ENCODE results near the gene ZNF552. TPM values are rescaled to one million over a fixed set of nuclear protein-coding genes. Genes with fewer than 3 reads are reported as not detected.
"Not testable (repeated sequence)": the region's sequence is repeated elsewhere in the genome, so short reads cannot be mapped to it uniquely, and the experiment has no call there.

ZNF552 gene
- 1 to 10 TPM; 1.2 to 2.3 (median 1.8) TPM for total RNA-seq

DNA sequence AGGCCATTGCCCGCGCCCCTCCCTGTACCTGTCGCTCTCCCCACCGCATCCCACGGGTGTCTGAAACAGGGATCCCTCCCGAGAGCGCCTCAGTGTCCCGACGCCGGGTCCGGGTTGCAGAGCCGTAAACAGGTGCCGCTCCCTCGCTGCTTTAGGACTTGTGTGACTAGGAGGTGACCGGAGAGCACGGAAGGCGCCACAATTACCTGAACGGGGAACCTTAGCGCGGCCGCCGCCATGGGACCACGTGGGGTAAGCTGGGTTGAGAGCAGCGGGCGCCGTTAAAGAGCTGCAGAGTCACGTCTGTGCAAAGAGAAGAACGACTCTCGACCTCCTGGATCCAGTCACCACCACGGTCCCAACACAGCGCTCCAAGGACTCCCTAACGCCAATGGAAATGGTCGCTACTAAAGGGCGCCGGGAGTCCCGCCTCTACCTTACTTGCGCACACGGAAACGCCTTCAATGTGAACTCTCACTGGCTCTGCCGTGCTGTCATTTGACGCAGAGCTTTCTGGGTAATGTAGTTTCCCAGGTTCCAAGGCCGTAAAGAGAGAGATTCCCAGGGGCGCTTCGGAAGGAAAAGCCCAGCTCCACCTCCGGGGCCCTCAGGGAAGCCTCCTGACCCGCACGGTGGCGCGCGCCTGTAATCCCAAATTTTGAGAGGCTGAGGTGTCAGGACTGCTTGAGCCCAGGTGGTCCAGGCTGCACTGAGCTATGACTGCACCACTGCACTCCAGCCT lies at the start of gene ZNF552:
Gene ZNF552 (minus strand): TSS at position 409 of the 742 bp plus-strand sequence. CDS start 170 bp downstream, at position 239.
- intact Hi-C loops (cut with DNase I; ENCODE audit: low total_unique reads) = loop anchor here (1.0 to 5.0 kb wide), 3 partner anchors 10 to 67 kb away; partner anchors contain the start of genes ZNF586 and ZNF776
- Histone ChIP-seq H3K4me1 (peaks cover 20 to 24% of the 10 kb centered on the region in 2 donors), H3K4me3 (peak within 1 kb of the TSS; percentile 66 to 89 (median 75)), H3K9me3 (no peaks in the 10 kb centered on the region), H3K27me3 (no peaks in the 10 kb centered on the region), H3K27ac (peak within 1 kb of the TSS; percentile 75 to 90 (median 84)), H3K36me3 (peaks cover 0 to 7% of the 10 kb centered on the region in 2 donors)
- DNase-seq = peak; percentile 78 to 87
- no peak for TF ChIP-seq CTCF (IDR thresholded peaks at IDR 0.05 in 4 of 5, conservative IDR thresholded peaks at IDR 0.05 in 1 of 5)
- TF ChIP-seq POLR2A (IDR thresholded peaks at IDR 0.05) = peak; percentile 70 to 80
- ATAC-seq = peak; percentile 96 to 97
- in situ Hi-C loops (cut with MboI; ENCODE audit: low sequenced_read_pairs in 4 of 4) = no loop called here

DNA sequence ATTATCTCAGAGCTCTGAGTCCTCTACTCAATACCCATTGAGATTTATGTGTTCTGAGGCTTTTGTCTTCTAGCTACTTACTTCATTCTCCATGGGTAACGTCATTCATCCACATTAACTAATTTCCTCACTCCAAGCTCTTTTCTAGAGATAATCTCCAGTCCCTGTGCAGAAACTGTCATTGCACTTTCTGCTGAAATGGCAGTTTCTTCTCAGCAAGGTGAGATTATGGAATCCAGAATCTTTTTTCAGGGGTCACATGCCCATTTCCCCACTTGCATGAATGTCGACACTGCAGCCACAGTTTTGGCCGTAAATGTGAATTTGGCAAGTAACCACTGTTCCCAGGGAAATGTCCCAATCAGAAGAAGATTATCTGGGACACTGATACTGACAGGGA lies 47.6 kb upstream of the ZNF552 start:
- H3K9me3 ChIP-seq; in situ Hi-C loops (cut with MboI; ENCODE audit: low sequenced_read_pairs in 4 of 4); intact Hi-C loops (cut with DNase I; ENCODE audit: low total_unique reads); H3K4me3 ChIP-seq; DNase-seq; H3K27ac ChIP-seq; H3K27me3 ChIP-seq; H3K4me1 ChIP-seq; ATAC-seq: not testable (repeated sequence)
- H3K36me3 ChIP-seq = peaks cover 6 to 86% of the 10 kb centered on the region in 2 donors

DNA sequence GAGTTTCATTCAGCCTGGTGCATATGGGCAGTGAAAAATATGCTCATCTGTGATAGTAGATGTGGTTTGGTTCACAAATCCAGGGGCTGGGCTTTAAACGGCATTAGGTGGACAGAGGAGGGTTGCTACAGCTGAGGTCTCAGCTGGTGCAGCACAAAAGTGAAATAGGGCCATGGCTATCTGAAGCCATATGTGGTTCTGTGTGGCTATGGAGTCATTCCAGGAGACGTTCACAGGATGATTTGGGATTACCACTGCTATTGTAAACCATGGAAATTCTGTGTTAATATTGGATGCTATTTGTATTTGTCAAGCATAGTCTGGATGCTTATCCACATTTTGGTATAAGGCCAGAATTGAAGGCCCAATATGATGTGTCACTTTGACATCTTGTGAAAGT lies 39.4 kb upstream of the ZNF552 start:
- H3K36me3 ChIP-seq = peaks cover 0 to 39% of the 10 kb centered on the region in 2 donors
- H3K9me3 ChIP-seq; intact Hi-C loops (cut with DNase I; ENCODE audit: low total_unique reads); in situ Hi-C loops (cut with MboI; ENCODE audit: low sequenced_read_pairs in 4 of 4); H3K27ac ChIP-seq; ATAC-seq; H3K27me3 ChIP-seq; H3K4me3 ChIP-seq; DNase-seq: not testable (repeated sequence)
- peaks cover 5 to 12% of the 10 kb centered on the region in 2 donors for H3K4me1 ChIP-seq

- DNase-seq; H3K27me3 ChIP-seq; H3K27ac ChIP-seq; H3K9me3 ChIP-seq; in situ Hi-C loops (cut with MboI; ENCODE audit: low sequenced_read_pairs in 4 of 4); ATAC-seq; H3K4me3 ChIP-seq; intact Hi-C loops (cut with DNase I; ENCODE audit: low total_unique reads): not testable (repeated sequence)
- Histone ChIP-seq H3K36me3 (peaks cover 0 to 25% of the 10 kb centered on the region in 2 donors), H3K4me1 (peaks cover 5 to 12% of the 10 kb centered on the region in 2 donors)
Observed at GRCh38 chr19:57851812-57852603, 37.3 kb upstream of the ZNF552 start.

GRCh38 chr19:57850553-57851017 lies 35.9 kb upstream of the ZNF552 start:
- TF ChIP-seq POLR2A (IDR thresholded peaks at IDR 0.05) (no peak), CTCF (IDR thresholded peaks at IDR 0.05 in 4 of 5, conservative IDR thresholded peaks at IDR 0.05 in 1 of 5) (no peak)
- no peak for ATAC-seq
- DNase-seq = no peak
- intact Hi-C loops (cut with DNase I; ENCODE audit: low total_unique reads) (no loop called here), in situ Hi-C loops (cut with MboI; ENCODE audit: low sequenced_read_pairs in 4 of 4) (no loop called here)
- peak overlapping the region; percentile 73 to 87 (median 80) for H3K4me3 ChIP-seq
- peak overlapping the region in 3 of 4 donors; percentile 72 to 85 (median 80) for H3K27ac ChIP-seq
- peaks cover 0 to 15% of the 10 kb centered on the region in 2 donors for H3K36me3 ChIP-seq
- H3K27me3 ChIP-seq = no peaks in the 10 kb centered on the region
- H3K4me1 ChIP-seq = peaks cover 5 to 12% of the 10 kb centered on the region in 2 donors
- no peaks in the 10 kb centered on the region for H3K9me3 ChIP-seq

GRCh38 chr19:57849666-57850473 lies 35.2 kb upstream of the ZNF552 start, which contains the start of gene ZNF587:
Gene ZNF587 (plus strand): TSS chr19:57849859. CDS start chr19:57850039, 180 bp downstream.
- in situ Hi-C loops (cut with MboI; ENCODE audit: low sequenced_read_pairs in 4 of 4) = loop anchor here in 1 of 4 donors (25.0 kb wide), 1 partner anchor 113 kb away; the partner anchor contains the start of genes ZNF671 and ZNF776
- Histone ChIP-seq H3K27ac (peak within 1 kb of the TSS; percentile 72 to 85 (median 80)), H3K4me3 (peak within 1 kb of the TSS; percentile 73 to 87 (median 80)), H3K4me1 (peaks cover 5 to 12% of the 10 kb centered on the region in 2 donors)
- DNase-seq (peak; percentile 50 to 65), ATAC-seq (peak; percentile 93 to 99)
- intact Hi-C loops (cut with DNase I; ENCODE audit: low total_unique reads); H3K27me3 ChIP-seq; H3K36me3 ChIP-seq; H3K9me3 ChIP-seq: not testable (repeated sequence)

DNA sequence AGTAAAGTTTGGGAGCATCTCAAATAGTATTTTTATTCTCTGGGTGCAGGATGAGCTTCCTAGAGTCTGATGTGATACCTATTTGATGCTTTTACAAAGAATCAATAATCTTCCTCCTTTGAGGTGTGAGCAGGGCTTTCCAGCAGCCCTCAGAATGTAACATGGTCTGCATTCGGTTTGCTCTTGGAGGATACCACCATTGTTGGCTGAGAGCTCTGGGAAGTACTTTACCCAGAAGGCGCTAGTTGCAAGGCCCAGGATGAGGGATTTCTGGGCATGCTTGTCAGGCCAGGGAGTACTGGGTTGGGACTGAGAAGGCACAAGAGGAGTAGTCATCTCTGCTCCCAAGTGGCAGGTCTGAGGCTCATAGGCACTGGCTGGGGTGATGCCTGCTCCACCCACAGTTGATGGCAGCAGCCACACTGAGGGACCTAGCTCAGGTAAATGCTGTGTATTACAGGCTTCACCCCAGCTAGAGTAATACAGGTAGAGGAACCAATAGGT lies 34.5 kb upstream of the ZNF552 start:
- DNase-seq; H3K36me3 ChIP-seq; H3K9me3 ChIP-seq; H3K27me3 ChIP-seq; intact Hi-C loops (cut with DNase I; ENCODE audit: low total_unique reads): not testable (repeated sequence)
- Histone ChIP-seq H3K4me1 (peaks cover 5 to 12% of the 10 kb centered on the region in 2 donors), H3K27ac (peak overlapping the region in 3 of 4 donors; percentile 80 to 85 (median 80)), H3K4me3 (peak overlapping the region; percentile 73 to 87 (median 80))
- peak; percentile 19 to 21 for ATAC-seq
- in situ Hi-C loops (cut with MboI; ENCODE audit: low sequenced_read_pairs in 4 of 4) = loop anchor here in 1 of 4 donors (25.0 kb wide), 1 partner anchor 112 kb away; the partner anchor contains the start of genes ZNF671 and ZNF776

DNA sequence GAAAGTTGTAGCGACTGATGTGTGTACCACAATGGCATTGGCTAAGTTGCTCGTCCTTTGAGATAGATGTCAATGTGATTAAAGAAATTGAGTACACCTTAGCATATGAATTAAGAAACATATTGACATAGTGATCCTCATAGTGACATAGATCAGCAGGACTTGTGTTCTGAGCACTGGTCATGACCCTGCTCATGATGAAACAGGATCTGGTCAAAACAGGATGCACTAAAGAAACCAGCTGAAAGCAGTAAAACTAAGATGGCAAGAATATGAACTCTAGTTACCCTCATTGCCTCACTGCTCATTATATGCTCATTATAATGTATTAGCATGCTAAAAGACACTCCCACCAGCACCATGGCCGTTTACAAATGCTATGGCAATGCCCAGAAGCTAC lies 32.5 kb upstream of the ZNF552 start:
- H3K4me3 ChIP-seq; intact Hi-C loops (cut with DNase I; ENCODE audit: low total_unique reads); H3K36me3 ChIP-seq; ATAC-seq; H3K27me3 ChIP-seq; DNase-seq; H3K9me3 ChIP-seq; H3K27ac ChIP-seq: not testable (repeated sequence)
- peaks cover 5 to 12% of the 10 kb centered on the region in 2 donors for H3K4me1 ChIP-seq
- in situ Hi-C loops (cut with MboI; ENCODE audit: low sequenced_read_pairs in 4 of 4) = loop anchor here in 1 of 4 donors (25.0 kb wide), 1 partner anchor 110 kb away; the partner anchor contains the start of genes ZNF671 and ZNF776

Measured in gastrocnemius medialis (tissue), 4 donors.